K562 (cell line): ENCODE measurements around the gene ARL13B. TPM values are rescaled to one million over a fixed set of nuclear protein-coding genes. Genes with fewer than 3 reads are reported as not detected.

ENCODE experiments used
- ATAC-seq: fragments of 200-7000 bp; cut with Tn5 transposase; 3 replicates; pipeline ENCODE4 v1.9.1; 2020; ENCODE audit warnings: moderate library complexity
- BruUV-seq: library from RNA; stranded (reverse); fragments of 400-500 nt; replicated peaks from 2 replicates; lab custom pipeline; 2021; lab: Mats Ljungman, UMichigan
- CTCF ChIA-PET: fragments of 300-600 bp; formaldehyde crosslinking; extraction: SDS; loops from one replicate; lab custom pipeline; 2021; ENCODE audit warnings: low intra/inter-chr PET ratio; lab: Yijun Ruan, JAX
- POLR2A ChIA-PET: fragments of 300-600, 350-650 bp; sonication (Branson Sonifier 250); formaldehyde crosslinking; extraction: SDS; loops from one replicate; lab custom pipeline; 2021; ENCODE audit warnings: antibody characterized with exemption, inconsistent platforms; lab: Yijun Ruan, JAX
- DNase-seq, 4 experiments: peaks; one replicate each; pipeline versions ENCODE4 v3.0.0 to v3.0.0-alpha.2; 2011 to 2018; ENCODE audit warnings: low spot score in 3 of 4, mixed read lengths in 3 of 4; ENCODE audit errors: extremely low read depth in 1 of 4
- FAIRE-seq: peaks from 2 replicates; lab custom pipeline; 2011; peaks lifted over from hg19 to GRCh38; lab: Jason Lieb, UNC
- H2AFZ ChIP-seq: 2 replicates; pipeline ENCODE4 v1.6.0; 2011; ENCODE audit warnings: low read depth, low read length, control low read depth, inconsistent platforms
- H3K27ac ChIP-seq: fragments of 200-600 bp; 3 replicates; pipeline ENCODE4 v1.8.0; 2011; ENCODE audit warnings: low read depth, mild to moderate bottlenecking, control low read depth, inconsistent platforms, low read length, moderate library complexity, mixed read lengths; ENCODE audit errors: extremely low read depth
- H3K27me3 ChIP-seq, 2 experiments: fragments of 300-600 bp in 1 of 2; 2 replicates in 1 of 2; 3 replicates in 1 of 2; pipeline versions ENCODE4 v1.6.0 to v1.8.0; 2011; ENCODE audit warnings: inconsistent platforms in 2 of 2, low read length in 2 of 2, mild to moderate bottlenecking in 1 of 2, mixed read lengths in 1 of 2, moderate library complexity in 1 of 2; ENCODE audit not compliant: control insufficient read depth in 2 of 2, insufficient read depth in 2 of 2
- H3K36me3 ChIP-seq: fragments of 300-600 bp; 3 replicates; pipeline ENCODE4 v1.8.0; 2011; ENCODE audit warnings: mild to moderate bottlenecking, low read length, inconsistent platforms; ENCODE audit not compliant: control insufficient read depth, insufficient read depth
- H3K4me1 ChIP-seq, 2 experiments: fragments of 200-600 bp in 1 of 2; replicated peaks in 1 of 2; 2 replicates in 1 of 2; 3 replicates in 1 of 2; pipeline versions ENCODE4 v1.5.1 to v1.8.0; 2011; ENCODE audit warnings: inconsistent platforms in 2 of 2, low read length in 2 of 2, mild to moderate bottlenecking in 1 of 2, mixed read lengths in 1 of 2, moderate library complexity in 1 of 2; ENCODE audit not compliant: control insufficient read depth in 2 of 2, insufficient read depth in 2 of 2
- H3K4me2 ChIP-seq: 2 replicates; pipeline ENCODE4 v1.6.1; 2011; ENCODE audit warnings: low read length, control low read depth, inconsistent platforms, mixed read lengths; ENCODE audit not compliant: insufficient read depth
- H3K4me3 ChIP-seq: fragments of 200-600 bp; sonication (generic), shearing (Covaris generic); 2 replicates; pipeline ENCODE4 v1.5.1; 2016; ENCODE audit warnings: control low read depth, inconsistent platforms
- H3K79me2 ChIP-seq: fragments of 200-600 bp; 3 replicates; pipeline ENCODE4 v1.8.0; 2011; ENCODE audit warnings: low read length, inconsistent platforms; ENCODE audit not compliant: control insufficient read depth, insufficient read depth
- H3K9ac ChIP-seq, 2 experiments: 2 replicates each; pipeline versions ENCODE4 v1.6.0 to v1.6.1; 2011; ENCODE audit warnings: low read depth in 2 of 2, low read length in 2 of 2, control low read depth in 1 of 2, inconsistent platforms in 1 of 2, mild to moderate bottlenecking in 1 of 2, mixed read lengths in 1 of 2; ENCODE audit not compliant: insufficient read depth in 1 of 2
- H3K9me1 ChIP-seq: one replicate; pipeline ENCODE4 v1.6.0; 2011; ENCODE audit warnings: inconsistent platforms, mild to moderate bottlenecking, low read length, moderate library complexity; ENCODE audit not compliant: control insufficient read depth, insufficient read depth
- H3K9me3 ChIP-seq: replicated peaks from 2 replicates; pipeline ENCODE4 v1.5.1; 2011; ENCODE audit warnings: low read depth, low read length, inconsistent platforms; ENCODE audit not compliant: control insufficient read depth, insufficient read depth
- H4K20me1 ChIP-seq: replicated peaks from 2 replicates; pipeline ENCODE4 v1.6.1; 2011; ENCODE audit warnings: low read length, inconsistent platforms, mixed read lengths; ENCODE audit not compliant: control insufficient read depth, insufficient read depth
- ARHGAP35 ChIP-seq: fragments of 450-650 bp; IDR thresholded peaks from 2 replicates; pipeline ENCODE4 v1.6.1; 2018; ENCODE audit not compliant: partially characterized antibody
- CHD4 ChIP-seq: fragments of 200-600 bp; sonication (generic); IDR thresholded peaks from 3 replicates; pipeline ENCODE4 v1.6.1; 2012; ENCODE audit warnings: low read depth, mild to moderate bottlenecking, mixed read lengths, low read length, inconsistent platforms; ENCODE audit not compliant: insufficient read depth, insufficient replicate concordance, poor library complexity, severe bottlenecking
- CSDE1 ChIP-seq, 2 experiments: fragments of 450-650 bp; IDR thresholded peaks; 2 replicates each; pipeline ENCODE4 v1.6.1; 2016; ENCODE audit warnings: mild to moderate bottlenecking in 1 of 2
- KDM2B ChIP-seq: fragments of 250-450 bp; sonication (Bioruptor Pico); IDR thresholded peaks from 2 replicates; pipeline ENCODE4 v1.8.0; 2021; ENCODE audit warnings: mild to moderate bottlenecking, moderate library complexity
- NR4A1 ChIP-seq, 2 experiments: fragments of 250-450 bp in 1 of 2; fragments of 450-650 bp in 1 of 2; sonication (Bioruptor Pico) in 1 of 2; IDR thresholded peaks; 2 replicates each; pipeline versions ENCODE4 v1.4.0 to v1.6.1; 2016 to 2020; ENCODE audit warnings: mild to moderate bottlenecking in 2 of 2, missing compliant biosample characterization in 1 of 2, missing genetic modification characterization in 1 of 2, moderate library complexity in 1 of 2
- PRPF4 ChIP-seq: fragments of 200-400 bp; formaldehyde crosslinking; IDR thresholded peaks from one replicate; pipeline ENCODE4 v1.6.1; 2017; ENCODE audit warnings: low read length, low read depth, mild to moderate bottlenecking; ENCODE audit not compliant: insufficient read depth, poor library complexity, severe bottlenecking
- RBM14 ChIP-seq: fragments of 200-400 bp; formaldehyde crosslinking; IDR thresholded peaks from 2 replicates; pipeline ENCODE4 v1.6.1; 2018; ENCODE audit warnings: low read depth, mild to moderate bottlenecking, low read length, moderate library complexity, borderline replicate concordance; ENCODE audit not compliant: insufficient read depth
- SMAD3 ChIP-seq: fragments of 450-650 bp; formaldehyde crosslinking; conservative IDR thresholded peaks from 2 replicates; pipeline ENCODE4 v1.4.0; 2020; ENCODE audit warnings: mild to moderate bottlenecking
- SMARCB1 ChIP-seq: IDR thresholded peaks from 2 replicates; pipeline ENCODE4 v1.6.1; 2011; ENCODE audit warnings: improper control_type of control experiment, low read depth; ENCODE audit not compliant: insufficient read length
- SP1 ChIP-seq: sonication (generic); formaldehyde crosslinking; IDR thresholded peaks from 2 replicates; pipeline ENCODE4 v1.8.1; 2022; ENCODE audit warnings: mild to moderate bottlenecking, missing genetic modification reagents
- SRSF7 ChIP-seq: fragments of 200-400 bp; formaldehyde crosslinking; optimal IDR thresholded peaks from 2 replicates; pipeline ENCODE3; 2017; ENCODE audit warnings: mild to moderate bottlenecking, low read depth, low read length
- TBL1XR1 ChIP-seq, 2 experiments: IDR thresholded peaks; 2 replicates each; pipeline ENCODE4 v1.6.1; 2012; ENCODE audit warnings: improper control_type of control experiment in 2 of 2, low read length in 2 of 2, mild to moderate bottlenecking in 1 of 2
- TFE3 ChIP-seq: fragments of 450-650 bp; formaldehyde crosslinking; IDR thresholded peaks from 2 replicates; pipeline ENCODE4 v1.4.0; 2020; ENCODE audit warnings: mild to moderate bottlenecking, mixed read lengths
- WGBS: fragments of 100-300 bp; shearing (Covaris generic); methylation state at CpG from one replicate; pipeline ENCODE4 v1.1.6; 2016; ENCODE audit warnings: low coverage, mixed read lengths; ENCODE audit not compliant: insufficient coverage; ENCODE audit errors: missing lambda C conversion rate; 5-methylcytosine and 5-hydroxymethylcytosine counted together
- in situ Hi-C: fragments of 300-500 bp; cut with MboI; formaldehyde crosslinking; loops from 4 replicates; pipeline ENCODE4 v1.15.0; 2018; ENCODE audit warnings: inconsistent platforms, mixed read lengths
- intact Hi-C: fragments of 100-400 bp; cut with micrococcal nuclease; formaldehyde crosslinking; loops from 2 replicates; pipeline ENCODE4 v1.14.2; 2022
- polyA plus RNA-seq, 8 experiments: library from polyadenylated mRNA; depleted of rRNA in 4 of 8; stranded (reverse) in 5 of 8; unstranded in 3 of 8; fragments of >200 nt; fragmentation: Nextera tagmentation in 2 of 8; fragmentation: Illumina TruSeq in 1 of 8; extraction: Ambion mirVana in 2 of 8; extraction: Trizol in 1 of 8; gene quantifications; 2 replicates each; pipeline versions ENCODE4 v1.2.1 to v1.2.3, GENCODE V29; 2011 to 2014; ENCODE audit warnings: inconsistent platforms in 1 of 8, missing spikeins in 1 of 8
- total RNA-seq, 7 experiments: library from RNA; depleted of rRNA in 6 of 7; stranded (reverse); fragments of >200 nt in 6 of 7; fragmentation: Illumina TruSeq in 2 of 7; extraction: Trizol in 2 of 7; gene quantifications; 2 replicates each; pipeline versions ENCODE4 v1.2.1 to v1.2.3, GENCODE V29; 2011 to 2021; ENCODE audit warnings: low replicate concordance in 1 of 7

The ARL13B gene
- total and polyA plus RNA-seq, 9 of the 15 experiments (the other 6 are each of a cell fraction or from before 2014, with no cell fraction given): 4.1 to 16.9 (median 12.2) TPM

GRCh38 chr3:93961489-93961888, 18.5 kb upstream of the ARL13B start:
- DNase-seq: no peak
- in situ Hi-C loops: no loop called here
- FAIRE-seq: no peak

More at GRCh38 chr3:93961489-93961888, 18.5 kb upstream of the ARL13B start:
- H3K4me1 ChIP-seq: no peaks in the 10 kb centered on the region
- H3K36me3 ChIP-seq: 0 out of 3 replicates have a peak, but pooled peaks cover 6% of the 10 kb centered on the region
- no peaks in the 10 kb centered on the region for H3K27me3 ChIP-seq
- H2AFZ ChIP-seq: no peak overlapping the region
- no peak overlapping the region for H3K4me3 ChIP-seq
- no peak overlapping the region for H3K9ac ChIP-seq
- H3K4me2 ChIP-seq: no peak overlapping the region
- CTCF ChIA-PET: no interaction called here
- no TSS peak for BruUV-seq
- no peak overlapping the region for H3K27ac ChIP-seq
- 82% methylated on average over 1 of the region's 1 CpG for WGBS
- H3K9me3 ChIP-seq: no peaks in the 10 kb centered on the region
- no peaks in the 10 kb centered on the region for H4K20me1 ChIP-seq
- ATAC-seq: no peak
- no peaks in the 10 kb centered on the region; the same call in 2 of the 3 replicates for H3K79me2 ChIP-seq
- H3K9me1 ChIP-seq: no peaks in the 10 kb centered on the region
- POLR2A ChIA-PET: interaction anchor here (1.6 to 2.2 kb wide), 2 partner anchors 11 to 12 kb away, joined by 8 to 14 read pairs; partner anchors contain the start of gene PROS1
- intact Hi-C loops: no loop called here
- no peak for TF ChIP-seq CHD4
- no peak for TF ChIP-seq CSDE1 (IDR thresholded peaks at IDR 0.05)
- no peak for TF ChIP-seq SP1
- TF ChIP-seq KDM2B: no peak
- no peak for TF ChIP-seq SMAD3 (CRISPR knock-in tag)
- no peak for TF ChIP-seq PRPF4
- TF ChIP-seq NR4A1 (CRISPR knock-in tag; IDR thresholded peaks at IDR 0.05): no peak
- no peak for TF ChIP-seq NR4A1 (tag; IDR thresholded peaks at IDR 0.05)
- TF ChIP-seq SRSF7: no peak
- no peak for TF ChIP-seq ARHGAP35
- TF ChIP-seq TBL1XR1 (IDR thresholded peaks at IDR 0.05; ENCODE audit: low read length in 2 of 2): no peak
- no peak for TF ChIP-seq RBM14
- no peak for TF ChIP-seq TFE3
- TF ChIP-seq SMARCB1: no peak
